Sciatic nerve (tissue), 2 donors: ENCODE results near the gene PAPOLB. TPM values are rescaled to one million over a fixed set of nuclear protein-coding genes. Genes with fewer than 3 reads are reported as not detected.
A peak's percentile ranks its signal among the peaks of the same experiment; 100 is the strongest.

Experiments used
- ATAC-seq: fragments of 200-7000 bp; cut with Tn5 transposase; one replicate; pipeline ENCODE4 v1.9.1; 2020; ENCODE audit warnings: mild to moderate bottlenecking, moderate library complexity
- DNase-seq: peaks from one replicate; pipeline ENCODE4 v3.0.0-alpha.2; 2020; ENCODE audit warnings: low spot score
- intact Hi-C: fragments of 100-400 bp; cut with DNase I; formaldehyde crosslinking; loops from one replicate; pipeline ENCODE4 v1.14.2; 2022
- total RNA-seq: library from RNA; stranded (reverse); fragmentation: NEBNext Ultra II Directional; extraction: Animal tissue kit (Norgen Biotek cat#: 25700); gene quantifications from one replicate; pipeline ENCODE4 v1.2.1, GENCODE V29; 2021
- donor health status: DM: no; HTN: no; CAD: no.
- donor health status: DM: no; HTN: no; CAD: no.

The PAPOLB gene
- total RNA-seq, 1 donor from 2014 or later, result 0.98 TPM

DNA sequence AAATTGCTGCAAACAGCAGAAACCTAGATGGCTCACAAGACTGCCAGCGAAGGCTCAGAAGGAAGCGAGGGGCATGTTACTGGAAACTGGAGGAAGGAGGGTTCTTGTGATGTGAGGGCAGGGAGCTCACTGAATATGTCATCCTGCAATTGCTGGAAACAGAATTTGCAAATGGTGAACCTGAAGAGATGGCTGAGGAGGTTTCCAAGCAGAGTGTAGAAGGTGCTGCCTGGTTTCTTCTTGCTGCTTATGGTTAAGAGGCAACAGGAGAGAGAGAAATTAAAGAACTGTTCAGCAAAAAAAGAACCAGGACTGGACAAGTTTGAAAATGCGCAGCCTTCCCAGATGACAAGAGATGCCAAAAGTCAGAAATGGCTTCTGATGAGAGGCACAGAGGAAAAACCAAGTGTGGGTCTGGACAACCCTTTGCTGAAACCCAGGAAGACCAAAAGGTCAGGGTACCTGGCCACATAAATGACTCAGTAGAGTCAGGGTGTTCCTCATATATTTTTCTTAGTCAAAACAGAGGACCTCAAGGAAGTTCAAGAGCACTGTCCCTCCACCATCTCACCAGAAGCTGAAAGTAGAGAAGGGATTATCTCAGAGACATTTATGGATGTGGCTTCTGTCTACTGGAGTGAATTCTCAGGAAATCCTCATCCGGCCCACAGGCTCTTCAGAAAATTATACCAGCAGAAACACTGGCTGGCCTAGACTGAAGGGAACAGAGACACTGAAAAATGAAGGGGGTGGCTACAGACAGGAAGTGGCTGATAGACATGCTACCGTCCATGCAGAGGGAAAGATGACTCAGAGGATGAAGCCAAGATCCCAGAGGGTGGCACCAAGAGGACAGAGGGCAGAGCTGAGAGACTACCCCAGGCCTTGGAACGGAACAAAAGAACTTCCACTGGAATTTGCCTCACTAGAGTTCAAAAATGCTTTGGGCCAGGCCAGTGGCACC is 10.1 kb downstream of the PAPOLB start:
- ATAC-seq (no peak), DNase-seq (no peak)
- intact Hi-C loops, result no loop called here

DNA sequence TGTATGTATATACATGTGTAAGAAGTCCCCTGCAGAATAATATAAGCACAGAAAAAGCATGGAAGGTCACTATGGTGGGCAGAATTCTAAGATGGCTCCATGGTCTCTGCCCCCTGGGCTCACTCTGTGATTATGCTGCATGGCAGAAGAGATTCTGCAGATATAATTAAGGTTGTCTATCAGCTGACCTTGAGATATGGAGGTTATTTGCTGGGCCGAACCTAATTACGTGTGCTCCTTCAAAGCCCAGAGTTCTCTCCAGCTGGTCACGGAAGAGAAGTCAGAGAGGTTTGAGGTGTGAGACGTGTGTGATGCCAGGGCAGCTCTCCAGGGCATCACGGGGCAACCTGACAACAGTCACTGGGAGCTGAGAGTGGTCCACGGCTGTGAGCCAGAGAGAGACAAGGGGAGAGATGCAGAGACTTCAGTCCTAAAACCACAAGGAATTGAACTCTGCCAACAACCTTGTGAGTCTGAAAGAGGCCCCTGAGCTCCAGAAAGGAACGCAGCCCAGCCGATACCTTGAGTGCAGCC is 11.5 kb downstream of the PAPOLB start:
- no peak for ATAC-seq
- intact Hi-C loops, result no loop called here
- DNase-seq, result no peak

DNA sequence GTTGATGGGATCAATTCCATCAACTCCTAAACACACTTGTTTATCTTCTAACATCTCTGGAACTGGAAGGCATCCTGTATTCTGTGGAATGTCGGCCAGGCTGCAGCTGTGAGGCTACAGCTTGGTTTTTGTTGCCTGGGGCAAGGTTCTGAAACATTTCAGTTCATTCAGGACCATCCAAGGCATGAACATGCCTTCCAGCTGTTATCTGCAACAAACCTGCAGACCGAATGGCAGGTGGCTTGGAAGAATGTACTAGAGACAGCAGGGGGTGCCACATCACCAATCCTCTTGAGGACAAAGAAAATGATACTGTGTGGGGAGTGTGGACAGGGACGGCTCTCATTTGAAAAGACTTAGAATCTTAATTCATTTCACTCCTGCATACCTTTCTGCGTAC is 12.4 kb downstream of the PAPOLB start:
- intact Hi-C loops, result no loop called here
- no peak for DNase-seq

GRCh38 chr7:4845740-4846142 is 16.1 kb downstream of the PAPOLB start:
- intact Hi-C loops, result no loop called here
- no peak for DNase-seq
- ATAC-seq, result peak; percentile 60

More for the DNA sequence above, 12.4 kb downstream of the PAPOLB start:
- ATAC-seq, result no peak

- intact Hi-C loops, result no loop called here
- DNase-seq (no peak), ATAC-seq (no peak)
Observed at GRCh38 chr7:4842319-4843064, 19.3 kb downstream of the PAPOLB start.

- no peak for DNase-seq
- no peak for ATAC-seq
- intact Hi-C loops, result no loop called here
Observed at GRCh38 chr7:4841836-4842235, 20.0 kb downstream of the PAPOLB start.

GRCh38 chr7:4841007-4841784 is 20.6 kb downstream of the PAPOLB start:
- no peak for DNase-seq
- ATAC-seq, result no peak

GRCh38 chr7:4840079-4840501 is 21.7 kb downstream of the PAPOLB start:
- DNase-seq, result no peak
- ATAC-seq, result no peak
- intact Hi-C loops, result no loop called here

More at GRCh38 chr7:4841007-4841784, 20.6 kb downstream of the PAPOLB start:
- intact Hi-C loops, result no loop called here

DNA sequence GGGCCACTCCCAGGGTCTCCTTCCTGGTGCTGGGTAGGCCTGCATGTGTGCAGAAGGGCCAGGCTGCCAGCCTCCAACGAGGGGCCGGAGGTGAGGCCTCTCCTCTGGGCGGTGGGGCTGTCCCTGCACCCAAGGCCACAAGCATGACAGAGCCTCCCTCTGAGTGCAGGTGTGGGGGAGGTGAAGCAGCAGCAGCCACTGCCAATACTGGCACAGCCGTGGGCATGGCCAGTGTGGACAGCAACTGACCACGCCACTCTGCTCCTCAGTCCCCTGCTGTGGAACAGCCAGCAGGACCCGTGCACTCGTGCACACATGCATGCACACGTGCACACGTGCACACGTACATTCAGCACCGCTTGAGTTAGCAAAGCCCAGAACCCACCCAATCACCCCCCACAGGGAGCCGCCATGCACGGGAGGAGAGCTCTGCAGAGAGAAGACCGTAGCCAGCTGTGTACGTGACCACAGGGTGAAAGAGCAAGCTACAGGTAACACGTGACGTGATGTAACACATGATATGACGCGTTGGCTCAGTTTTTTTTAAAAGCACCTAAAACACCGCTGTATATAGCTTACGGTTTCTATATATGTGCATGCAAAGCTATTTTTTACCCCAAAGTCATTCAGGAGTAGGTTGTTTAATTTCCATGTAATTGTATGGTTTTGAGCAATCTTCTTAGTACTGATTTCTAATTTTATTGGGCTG is 23.1 kb downstream of the PAPOLB start:
- DNase-seq (no peak), ATAC-seq (no peak)
- intact Hi-C loops, result no loop called here

DNA sequence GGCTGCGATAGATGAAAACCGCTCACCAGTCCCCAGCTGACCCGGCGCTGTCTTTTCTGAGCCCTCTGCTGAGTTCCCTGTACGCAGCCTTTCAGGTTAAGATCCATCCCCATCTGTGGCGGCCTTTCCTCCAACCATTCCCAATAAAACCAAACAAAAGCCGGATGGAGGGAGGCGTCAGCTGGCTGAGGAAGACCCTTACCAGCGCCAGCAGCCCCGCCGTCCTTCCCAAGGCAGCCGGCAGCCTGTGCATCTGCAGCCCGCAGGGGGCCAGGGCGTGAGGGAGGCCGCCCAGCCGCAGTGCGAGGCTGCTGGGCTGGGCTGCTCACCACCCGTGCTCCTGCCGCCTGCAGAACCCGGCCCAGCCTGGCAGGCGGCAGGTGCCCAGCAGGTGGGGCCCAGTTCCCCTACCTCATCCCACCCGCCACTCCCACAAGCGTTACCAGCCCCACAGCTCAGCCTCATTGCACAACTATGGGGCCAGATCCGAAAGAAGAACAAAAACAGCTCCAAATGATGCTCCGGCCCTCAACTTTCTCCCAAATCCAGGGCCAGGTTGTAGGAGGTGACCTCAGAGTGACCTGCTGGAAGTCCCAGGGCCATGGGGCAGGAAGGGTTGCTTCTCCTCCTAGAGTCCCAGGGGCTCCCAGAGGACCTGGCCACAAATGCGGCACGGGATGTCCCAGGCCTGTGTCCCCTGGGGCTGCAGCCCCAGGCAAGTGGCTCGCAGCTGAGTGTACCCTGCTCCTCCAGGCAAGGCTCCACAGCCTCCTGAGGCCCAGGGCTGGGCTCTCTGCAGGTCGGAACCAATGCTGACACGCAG is 23.8 kb downstream of the PAPOLB start:
- ATAC-seq (peak; percentile 38), DNase-seq (no peak)
- intact Hi-C loops, result no loop called here

DNA sequence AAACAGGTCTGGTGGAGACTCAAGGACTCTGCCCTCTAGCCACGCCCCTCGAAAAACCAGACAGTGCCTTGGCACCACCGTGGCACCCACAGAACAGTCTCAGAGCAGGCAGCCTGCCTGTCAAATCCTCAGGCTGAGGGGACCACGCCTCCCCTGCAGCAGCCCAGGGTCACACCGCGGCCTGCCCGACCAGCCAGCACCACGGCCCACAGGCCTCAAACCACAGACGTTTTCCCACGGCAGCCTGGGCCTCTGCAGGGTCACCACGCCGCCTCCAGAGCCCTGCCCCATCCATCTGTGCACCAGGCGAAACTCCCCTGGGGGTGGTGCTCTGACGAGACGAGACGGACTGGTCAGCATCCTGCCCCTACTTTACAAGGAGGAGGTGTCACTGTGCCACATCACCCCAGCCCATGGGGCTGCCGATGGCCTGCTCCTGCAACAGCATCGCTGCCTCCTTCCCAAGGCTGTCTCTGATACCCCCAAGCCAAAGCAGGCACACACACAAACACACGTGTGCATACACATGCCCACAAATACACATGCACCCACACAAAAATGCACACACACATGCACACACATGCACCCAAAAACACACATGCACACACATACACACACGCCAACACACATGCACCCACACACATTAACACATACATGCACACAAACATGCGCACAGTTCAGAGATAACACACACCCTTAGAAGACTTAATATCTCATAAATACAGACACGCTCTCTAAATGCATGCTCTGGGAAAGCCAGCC is 24.6 kb downstream of the PAPOLB start:
- ATAC-seq (no peak), DNase-seq (no peak)
- intact Hi-C loops, result no loop called here

DNA sequence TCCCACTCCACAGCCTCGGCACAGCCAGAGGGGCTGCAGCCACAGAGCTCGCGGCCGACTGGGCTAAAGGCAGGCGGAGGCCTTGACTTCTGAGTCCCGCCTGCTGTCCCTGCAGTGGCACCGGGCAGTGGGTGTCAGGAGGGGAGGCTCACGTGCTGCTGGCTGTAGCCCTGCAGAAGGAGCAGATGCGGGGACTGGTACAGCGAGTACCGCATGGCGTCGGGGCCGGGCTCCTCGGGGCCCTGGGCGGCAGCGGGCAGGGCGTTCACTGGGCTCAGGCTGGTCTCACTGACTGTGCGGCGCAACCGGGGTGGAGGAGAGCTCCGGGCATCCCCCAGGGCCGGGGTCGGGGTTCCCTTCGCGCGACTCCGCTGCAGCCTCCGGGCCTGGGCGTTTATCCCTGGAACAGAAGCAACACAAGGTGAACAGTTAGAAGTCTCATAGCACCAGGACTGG is 25.6 kb downstream of the PAPOLB start:
- intact Hi-C loops, result no loop called here
- no peak for DNase-seq
- ATAC-seq, result no peak

DNA sequence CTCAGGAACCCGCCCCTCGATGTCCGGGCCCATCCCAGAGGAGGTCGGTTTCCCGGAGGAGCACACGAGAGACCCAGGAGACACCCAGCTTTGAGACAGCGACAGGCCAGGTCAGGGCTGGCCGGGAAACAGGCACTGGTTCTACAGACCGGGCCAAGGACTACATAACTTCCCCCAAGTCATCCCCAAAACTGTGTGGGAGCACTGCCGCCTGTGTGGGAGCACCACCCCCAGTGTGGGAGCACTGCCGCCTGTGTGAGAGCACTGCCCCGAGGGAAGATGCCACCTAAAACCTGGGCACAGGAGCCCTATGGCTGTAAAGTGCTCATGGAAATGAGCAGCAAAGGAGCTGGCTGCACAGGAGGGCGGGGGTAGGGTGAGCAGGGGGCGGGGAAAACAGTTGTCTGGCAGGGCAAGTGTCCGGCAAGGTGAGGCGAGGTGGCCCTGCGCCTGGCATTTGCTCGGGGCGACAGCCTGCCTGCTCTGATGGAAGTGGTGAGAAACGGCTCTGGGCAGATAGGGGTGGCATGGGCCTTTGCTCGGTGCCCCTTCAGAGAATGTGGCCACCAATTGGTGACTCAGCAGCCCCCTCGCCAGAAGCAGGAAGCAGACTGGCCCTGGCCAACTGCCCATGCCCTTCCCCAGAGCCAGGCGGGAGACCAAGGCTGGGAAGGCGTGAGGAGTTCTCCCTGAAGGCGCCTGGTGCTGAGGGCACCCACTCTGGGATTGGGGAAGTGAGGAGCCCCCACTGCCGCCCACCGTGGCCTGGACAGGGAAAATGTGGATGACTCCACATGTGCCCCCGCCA is 26.2 kb downstream of the PAPOLB start:
- no peak for ATAC-seq
- peak; percentile 44 for DNase-seq
- intact Hi-C loops, result no loop called here

- intact Hi-C loops, result no loop called here
- ATAC-seq, result no peak
- DNase-seq, result peak; percentile 48
Observed at GRCh38 chr7:4834601-4835397, 27.0 kb downstream of the PAPOLB start.
